Cardiac muscle cell (in vitro differentiated cells and primary cell): ENCODE data around the gene AGAP1. TPM values are rescaled to one million over a fixed set of nuclear protein-coding genes. Genes with fewer than 3 reads are reported as not detected.

Experiments
- DNase-seq, 2 donors: peaks; one replicate each; pipeline versions ENCODE4 v3.0.0 to v3.0.0-alpha.2; 2010 to 2017; ENCODE audit warnings: low read depth in 1 of 2, low spot score in 1 of 2
- H3K27ac ChIP-seq: fragments of 200-600 bp; sonication (generic); 2 replicates; pipeline ENCODE4 v1.5.1; 2016
- H3K27me3 ChIP-seq: fragments of 200-600 bp; sonication (generic); 2 replicates; pipeline ENCODE4 v1.6.0; 2016; ENCODE audit warnings: control low read depth
- H3K36me3 ChIP-seq: fragments of 200-600 bp; sonication (generic); 2 replicates; pipeline ENCODE4 v1.5.1; 2016; ENCODE audit warnings: control low read depth
- H3K4me1 ChIP-seq: fragments of 200-600 bp; sonication (generic); 2 replicates; pipeline ENCODE4 v1.8.1; 2017; ENCODE audit warnings: low read depth, mild to moderate bottlenecking, mixed run types
- H3K4me3 ChIP-seq: fragments of 200-600 bp; sonication (generic); 2 replicates; pipeline ENCODE4 v1.5.1; 2016; ENCODE audit warnings: mild to moderate bottlenecking
- H3K9me3 ChIP-seq: fragments of 200-600 bp; sonication (generic); 2 replicates; pipeline ENCODE4 v1.5.1; 2017; ENCODE audit warnings: low read depth, mild to moderate bottlenecking, control low read depth
- polyA plus RNA-seq: library from polyadenylated mRNA; unstranded; fragments of >200 nt; fragmentation: Nextera tagmentation; extraction: Ambion mirVana; gene quantifications from 2 replicates; pipeline ENCODE4 v1.2.1, GENCODE V29; 2016
- total RNA-seq: library from RNA; depleted of rRNA; stranded (reverse); fragments of >200 nt; gene quantifications from 2 replicates; pipeline ENCODE4 v1.2.3, GENCODE V29; 2016
- TF ChIP-seq, protein P1 (sequence below): IDR thresholded peaks from 2 replicates; pipeline ENCODE4 v1.5.1; 2012; ENCODE audit warnings: low read depth, mild to moderate bottlenecking, low read length

Gene AGAP1
- total and polyA plus RNA-seq, 2 experiments from 2014 or later, result 8.6 to 38.2 TPM

DNA sequence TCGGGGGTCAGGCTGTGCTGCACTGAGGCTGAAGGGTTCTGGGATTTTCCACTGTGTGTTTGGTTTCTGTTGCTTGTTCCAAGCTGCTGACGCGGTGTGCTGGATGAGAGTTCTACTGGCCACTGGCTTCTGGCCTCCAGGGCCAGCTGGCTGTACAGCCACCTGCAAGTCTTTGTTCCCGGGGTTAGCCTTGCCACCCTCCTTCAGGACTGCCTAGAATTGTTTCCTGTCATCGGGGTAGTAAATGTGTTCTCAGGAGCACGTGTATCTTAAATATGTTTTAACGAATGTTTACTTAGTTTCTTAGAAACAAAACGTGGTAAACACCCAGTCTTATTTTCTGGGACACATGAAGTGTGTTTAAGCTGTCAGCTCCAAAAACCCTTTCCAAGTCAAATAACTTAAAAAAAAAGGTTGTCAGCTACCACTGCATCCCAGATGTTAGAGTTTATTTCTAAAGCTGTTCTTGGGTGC, 231.2 kb downstream of the AGAP1 start:
- Histone ChIP-seq H3K27me3 (no peaks in the 10 kb centered on the region), H3K27ac (no peak overlapping the region), H3K4me1 (no peaks in the 10 kb centered on the region), H3K4me3 (no peak overlapping the region), H3K9me3 (no peaks in the 10 kb centered on the region), H3K36me3 (no peaks in the 10 kb centered on the region)
- DNase-seq, result peak in 1 of 2 donors; percentile 7
- TF ChIP-seq, protein P1, sequence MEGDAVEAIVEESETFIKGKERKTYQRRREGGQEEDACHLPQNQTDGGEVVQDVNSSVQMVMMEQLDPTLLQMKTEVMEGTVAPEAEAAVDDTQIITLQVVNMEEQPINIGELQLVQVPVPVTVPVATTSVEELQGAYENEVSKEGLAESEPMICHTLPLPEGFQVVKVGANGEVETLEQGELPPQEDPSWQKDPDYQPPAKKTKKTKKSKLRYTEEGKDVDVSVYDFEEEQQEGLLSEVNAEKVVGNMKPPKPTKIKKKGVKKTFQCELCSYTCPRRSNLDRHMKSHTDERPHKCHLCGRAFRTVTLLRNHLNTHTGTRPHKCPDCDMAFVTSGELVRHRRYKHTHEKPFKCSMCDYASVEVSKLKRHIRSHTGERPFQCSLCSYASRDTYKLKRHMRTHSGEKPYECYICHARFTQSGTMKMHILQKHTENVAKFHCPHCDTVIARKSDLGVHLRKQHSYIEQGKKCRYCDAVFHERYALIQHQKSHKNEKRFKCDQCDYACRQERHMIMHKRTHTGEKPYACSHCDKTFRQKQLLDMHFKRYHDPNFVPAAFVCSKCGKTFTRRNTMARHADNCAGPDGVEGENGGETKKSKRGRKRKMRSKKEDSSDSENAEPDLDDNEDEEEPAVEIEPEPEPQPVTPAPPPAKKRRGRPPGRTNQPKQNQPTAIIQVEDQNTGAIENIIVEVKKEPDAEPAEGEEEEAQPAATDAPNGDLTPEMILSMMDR, result no peak

DNA sequence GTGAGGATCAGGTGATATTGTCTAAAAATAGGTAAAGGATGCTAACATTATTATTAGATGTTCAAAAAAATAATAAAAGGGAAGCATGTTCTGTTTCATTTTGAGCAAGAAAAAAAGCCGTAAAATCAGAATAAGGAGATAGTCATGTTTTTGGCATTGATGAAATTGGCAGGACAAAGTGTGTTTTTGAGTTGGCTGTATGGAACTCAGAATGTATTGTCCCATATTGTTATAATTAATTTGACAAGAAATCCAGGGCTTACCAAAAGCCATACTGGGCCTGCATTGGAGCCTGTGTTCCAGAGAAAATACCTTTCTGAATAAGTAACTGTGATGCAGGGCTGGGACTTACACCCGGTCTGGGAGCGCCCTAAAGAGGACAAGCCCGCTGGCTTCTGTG, 232.0 kb downstream of the AGAP1 start:
- Histone ChIP-seq H3K36me3 (no peaks in the 10 kb centered on the region), H3K4me3 (no peak overlapping the region), H3K27me3 (no peaks in the 10 kb centered on the region), H3K4me1 (no peaks in the 10 kb centered on the region), H3K9me3 (no peaks in the 10 kb centered on the region), H3K27ac (no peak overlapping the region)
- no peak for DNase-seq
- TF ChIP-seq, protein P1, result no peak

DNA sequence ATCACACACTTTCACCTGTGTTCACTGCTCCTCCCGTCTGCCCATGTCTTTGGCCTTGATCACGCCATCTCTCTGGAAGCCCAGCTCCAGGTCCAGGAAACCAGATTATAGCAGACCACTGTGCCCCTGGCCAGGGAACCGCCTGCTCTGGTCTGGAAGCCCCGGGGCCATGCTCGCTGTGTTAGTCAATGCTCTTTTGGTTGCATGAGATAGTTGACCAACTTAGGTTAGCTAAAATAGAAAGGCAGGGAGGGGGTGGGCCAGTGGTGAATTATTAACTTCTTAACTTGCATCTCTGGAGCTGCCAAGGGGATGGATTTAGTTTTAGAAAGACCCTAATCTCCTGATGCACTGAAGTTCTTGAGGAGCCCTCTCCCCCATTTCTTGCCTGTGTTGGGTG, 232.7 kb downstream of the AGAP1 start:
- no peaks in the 10 kb centered on the region for H3K36me3 ChIP-seq
- no peaks in the 10 kb centered on the region for H3K9me3 ChIP-seq
- H3K4me3 ChIP-seq, result no peak overlapping the region
- no peaks in the 10 kb centered on the region for H3K4me1 ChIP-seq
- H3K27me3 ChIP-seq, result no peaks in the 10 kb centered on the region
- H3K27ac ChIP-seq, result no peak overlapping the region
- DNase-seq, result no peak
- TF ChIP-seq, protein P1, result no peak

DNA sequence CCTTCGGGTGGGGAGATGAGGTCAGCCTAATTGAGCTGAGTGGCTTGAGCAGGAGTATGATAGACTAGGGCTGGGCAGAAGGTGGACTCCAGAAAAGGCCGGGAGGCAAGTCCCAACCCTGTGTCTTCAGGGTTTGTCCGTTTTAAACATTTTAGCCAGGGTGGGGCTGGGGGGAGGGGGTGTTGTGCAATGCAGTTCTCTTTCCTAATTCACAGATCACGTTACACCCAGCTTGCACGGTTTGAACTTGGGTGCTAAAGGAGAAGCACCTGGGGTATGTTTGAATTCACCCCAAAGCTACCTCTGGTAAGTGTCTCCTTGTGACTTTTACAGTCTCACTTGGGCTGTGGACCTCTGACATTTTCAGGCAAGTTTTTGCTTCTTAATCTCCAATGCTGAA, 233.3 kb downstream of the AGAP1 start:
- no peak overlapping the region for H3K27ac ChIP-seq
- H3K36me3 ChIP-seq, result no peaks in the 10 kb centered on the region
- no peaks in the 10 kb centered on the region for H3K4me1 ChIP-seq
- DNase-seq, result no peak
- H3K9me3 ChIP-seq, result no peaks in the 10 kb centered on the region
- H3K4me3 ChIP-seq, result no peak overlapping the region
- TF ChIP-seq, protein P1, result no peak
- no peaks in the 10 kb centered on the region for H3K27me3 ChIP-seq

DNA sequence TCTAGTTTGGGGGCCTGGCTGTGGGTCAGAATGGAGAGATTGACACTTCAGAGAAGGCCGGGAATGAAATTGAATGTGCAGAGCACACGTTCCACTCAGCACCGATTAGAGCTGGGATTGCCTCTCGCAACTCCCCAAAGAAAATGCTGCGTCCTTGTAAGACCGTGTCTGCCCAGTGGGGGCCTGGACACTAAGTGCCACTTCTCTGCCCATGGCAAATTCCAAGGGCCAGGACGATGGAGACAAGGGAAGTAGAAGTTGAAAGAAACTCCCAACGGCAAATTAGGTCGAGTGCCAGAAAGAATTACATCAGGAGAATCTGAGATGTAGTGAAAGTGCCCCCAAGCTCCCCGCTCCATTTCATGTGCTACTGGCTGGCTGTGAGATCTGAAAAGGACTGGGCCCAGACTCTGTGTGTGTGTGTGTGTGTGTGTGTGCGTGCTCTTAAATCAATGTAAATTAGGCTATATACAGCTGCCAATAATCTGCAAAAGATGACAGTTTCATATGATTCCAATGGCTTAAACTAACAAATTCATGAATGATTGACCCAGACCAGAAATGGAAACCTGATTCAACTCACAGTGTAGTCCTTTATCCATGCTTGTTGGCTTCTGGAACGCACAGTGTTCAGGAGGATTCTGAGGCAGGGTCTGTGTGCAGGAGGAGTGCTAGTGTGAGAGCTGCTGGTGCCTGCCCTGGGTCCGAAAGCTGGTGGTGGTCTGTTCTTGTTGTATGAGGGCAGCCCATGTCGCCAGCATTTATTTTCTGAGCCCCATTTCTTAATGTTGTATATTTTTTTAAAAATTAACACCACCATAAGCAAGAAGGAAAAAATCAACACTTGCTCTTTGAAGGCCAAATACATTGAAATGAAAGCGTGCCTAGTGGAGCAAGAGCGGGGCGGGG, 234.3 kb downstream of the AGAP1 start:
- no peak overlapping the region for H3K27ac ChIP-seq
- no peaks in the 10 kb centered on the region for H3K36me3 ChIP-seq
- no peaks in the 10 kb centered on the region for H3K27me3 ChIP-seq
- no peak for DNase-seq
- H3K4me3 ChIP-seq, result no peak overlapping the region
- H3K4me1 ChIP-seq, result no peaks in the 10 kb centered on the region
- TF ChIP-seq, protein P1, result no peak
- H3K9me3 ChIP-seq, result no peaks in the 10 kb centered on the region
